Memory B cell (primary cell): ENCODE measurements around the gene STIL.
"Not testable (repeated sequence)": the region's sequence is repeated elsewhere in the genome, so short reads cannot be mapped to it uniquely, and the experiment has no call there.

Experiments used
- ATAC-seq: fragments of 150-1000 bp; cut with Tn5 transposase; 2 replicates; pipeline ENCODE4 v1.10.0; 2021; ENCODE audit warnings: low read depth, mild to moderate bottlenecking, moderate library complexity
- DNase-seq, 2 donors: peaks; one replicate each; pipeline ENCODE4 v3.0.0; 2022; ENCODE audit warnings: low spot score in 2 of 2
- H3K27ac Mint-ChIP-seq: one replicate; pipeline ENCODE4 v1.8.0; 2022; ENCODE audit warnings: mild to moderate bottlenecking, moderate library complexity, mixed read lengths
- H3K27me3 Mint-ChIP-seq: one replicate; pipeline ENCODE4 v1.8.0; 2022; ENCODE audit warnings: mixed read lengths
- H3K36me3 Mint-ChIP-seq: one replicate; pipeline ENCODE4 v1.8.0; 2022; ENCODE audit warnings: mild to moderate bottlenecking, mixed read lengths
- H3K4me1 Mint-ChIP-seq: one replicate; pipeline ENCODE4 v1.8.0; 2022; ENCODE audit warnings: mixed read lengths
- H3K4me3 Mint-ChIP-seq: one replicate; pipeline ENCODE4 v1.8.0; 2022; ENCODE audit warnings: mild to moderate bottlenecking, moderate library complexity, mixed read lengths
- H3K9me3 Mint-ChIP-seq: one replicate; pipeline ENCODE4 v1.8.0; 2022; ENCODE audit warnings: mixed read lengths

STIL gene

DNA sequence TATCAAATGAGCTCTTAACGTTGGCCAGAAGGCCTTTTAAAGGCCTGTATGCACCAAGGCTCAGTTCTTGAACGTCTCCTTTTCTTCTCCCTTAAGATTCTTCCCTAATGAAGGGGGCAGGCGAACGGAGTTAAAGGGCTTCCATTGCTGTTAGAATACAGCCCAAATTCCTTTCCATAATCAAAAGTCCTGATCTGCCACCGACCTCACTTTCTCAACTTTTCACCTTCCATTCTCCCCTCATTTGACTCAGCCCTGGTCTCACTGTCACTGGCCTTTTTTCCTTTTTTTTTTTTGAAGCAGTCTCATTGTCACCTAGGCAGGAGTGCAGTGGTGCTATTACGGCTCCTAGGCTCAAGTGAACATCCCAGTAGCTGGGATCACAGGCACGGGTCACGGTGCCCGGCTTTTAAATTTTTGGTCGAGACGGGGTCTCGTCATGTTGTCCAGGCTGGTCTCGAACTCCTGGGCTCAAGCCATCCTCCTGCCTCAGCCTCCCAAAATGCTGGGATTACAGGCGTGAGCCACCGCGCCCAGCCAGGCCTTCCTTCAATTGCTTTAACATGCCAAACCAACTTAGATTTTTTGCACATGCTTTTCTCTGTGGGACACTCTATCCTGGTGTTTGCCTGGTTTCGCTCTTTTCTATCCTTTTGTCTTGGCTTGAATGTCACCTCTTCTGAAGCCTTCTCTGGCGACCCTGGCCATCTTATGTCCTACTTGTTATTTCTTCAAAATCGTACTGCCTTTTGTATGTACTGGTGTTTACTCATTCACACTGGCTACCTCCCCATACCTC, 19.0 kb upstream of the STIL start:
- no peak for ATAC-seq
- H3K36me3 Mint-ChIP-seq = no peaks in the 10 kb centered on the region
- H3K4me3 Mint-ChIP-seq = no peak overlapping the region
- H3K27me3 Mint-ChIP-seq = no peaks in the 10 kb centered on the region
- H3K4me1 Mint-ChIP-seq = peaks cover 9% of the 10 kb centered on the region
- no peaks in the 10 kb centered on the region for H3K9me3 Mint-ChIP-seq
- H3K27ac Mint-ChIP-seq = no peak overlapping the region
- no peak for DNase-seq

DNA sequence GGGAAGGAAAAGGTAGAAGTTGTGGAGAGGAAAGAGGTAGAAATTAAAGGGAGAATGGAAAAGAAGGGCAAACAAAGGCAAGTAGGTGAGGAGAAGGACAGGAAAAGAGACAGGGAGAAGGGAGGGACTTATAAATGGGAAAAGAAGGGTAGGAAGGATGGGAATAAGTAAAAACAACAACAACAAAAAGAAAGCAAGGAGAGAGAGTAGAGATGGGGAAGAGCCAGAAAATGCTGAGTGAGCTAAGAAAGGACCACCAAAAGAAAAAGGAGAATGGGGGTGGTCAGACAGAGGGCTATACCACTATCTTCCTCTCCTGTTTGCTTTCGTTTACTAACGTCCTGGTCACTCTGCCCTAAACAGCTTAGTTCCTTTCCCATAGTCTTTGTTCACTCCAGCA, 17.9 kb upstream of the STIL start:
- no peaks in the 10 kb centered on the region for H3K9me3 Mint-ChIP-seq
- H3K27me3 Mint-ChIP-seq = no peaks in the 10 kb centered on the region
- no peak for DNase-seq
- H3K4me1 Mint-ChIP-seq = peaks cover 9% of the 10 kb centered on the region
- H3K36me3 Mint-ChIP-seq = no peaks in the 10 kb centered on the region
- H3K27ac Mint-ChIP-seq = no peak overlapping the region
- peak overlapping the region; percentile 1 for H3K4me3 Mint-ChIP-seq
- no peak for ATAC-seq

DNA sequence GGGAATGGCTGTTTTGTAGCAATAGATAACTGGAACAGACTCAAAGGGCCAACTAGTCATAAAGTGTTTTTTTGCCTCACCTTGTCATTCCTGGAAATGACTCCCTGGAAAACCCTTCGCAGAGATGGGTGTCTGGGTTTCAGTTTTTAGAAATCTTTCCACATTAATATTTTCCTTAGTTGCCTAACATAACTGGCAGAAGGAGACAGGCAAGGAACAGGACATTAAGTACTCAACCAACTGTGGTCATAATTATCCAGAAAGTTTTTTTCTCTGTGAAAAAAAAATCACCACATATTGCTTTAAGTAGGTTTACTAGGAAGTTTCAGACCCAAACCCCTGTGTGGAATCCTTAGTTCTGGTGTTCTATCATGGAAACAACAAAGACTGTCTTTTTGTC, 16.3 kb upstream of the STIL start:
- Mint-ChIP-seq H3K27me3 (no peaks in the 10 kb centered on the region), H3K36me3 (no peaks in the 10 kb centered on the region), H3K27ac (no peak overlapping the region), H3K9me3 (no peaks in the 10 kb centered on the region), H3K4me1 (peaks cover 6% of the 10 kb centered on the region), H3K4me3 (no peak overlapping the region)
- ATAC-seq (no peak), DNase-seq (no peak)

DNA sequence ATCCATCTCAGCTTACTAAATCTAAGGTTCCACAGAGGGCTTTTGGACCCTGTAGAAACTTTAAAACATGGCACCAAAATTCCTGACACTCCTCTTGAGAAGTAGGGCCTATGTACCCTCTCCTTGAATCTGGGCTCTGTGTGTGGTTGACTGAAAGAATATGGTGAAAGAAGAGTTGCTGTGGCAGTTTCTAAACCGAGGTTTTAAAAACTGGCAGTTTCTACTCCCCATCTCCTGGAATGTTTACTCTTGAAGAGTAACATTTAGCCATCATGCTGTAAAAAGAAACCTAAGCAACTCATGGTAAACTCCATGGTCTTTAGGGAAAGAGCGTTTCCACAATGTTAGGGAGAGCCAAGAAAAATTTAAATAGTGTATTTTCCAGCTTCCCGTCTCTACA, 15.0 kb upstream of the STIL start:
- Mint-ChIP-seq H3K27me3 (no peaks in the 10 kb centered on the region), H3K4me3 (no peak overlapping the region), H3K36me3 (no peaks in the 10 kb centered on the region), H3K9me3 (no peaks in the 10 kb centered on the region), H3K4me1 (no peaks in the 10 kb centered on the region), H3K27ac (no peak overlapping the region)
- ATAC-seq (no peak), DNase-seq (no peak)

DNA sequence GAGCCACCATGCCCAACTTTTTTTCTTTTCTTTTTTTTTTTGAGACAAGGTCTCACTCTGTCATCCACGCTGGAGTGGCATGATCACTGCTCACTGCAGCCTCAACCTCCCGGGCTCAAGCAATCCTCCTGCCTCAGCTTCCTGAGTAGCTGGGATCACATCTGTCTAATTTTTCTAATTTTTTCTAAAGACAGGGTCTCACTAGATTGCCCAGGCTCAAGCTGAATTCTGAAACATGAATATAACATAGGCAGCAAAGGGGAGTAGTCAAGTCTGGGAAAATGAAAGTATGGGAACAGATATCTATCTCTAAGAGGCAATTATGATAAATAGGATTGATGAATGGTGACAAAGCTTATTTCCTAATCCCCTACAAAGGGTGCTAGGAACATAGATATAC, 12.3 kb upstream of the STIL start:
- H3K27ac Mint-ChIP-seq = no peak overlapping the region
- no peak for ATAC-seq
- no peak for DNase-seq
- H3K4me1 Mint-ChIP-seq = no peaks in the 10 kb centered on the region
- H3K27me3 Mint-ChIP-seq = no peaks in the 10 kb centered on the region
- H3K4me3 Mint-ChIP-seq = no peak overlapping the region
- H3K9me3 Mint-ChIP-seq = no peaks in the 10 kb centered on the region
- H3K36me3 Mint-ChIP-seq = no peaks in the 10 kb centered on the region

DNA sequence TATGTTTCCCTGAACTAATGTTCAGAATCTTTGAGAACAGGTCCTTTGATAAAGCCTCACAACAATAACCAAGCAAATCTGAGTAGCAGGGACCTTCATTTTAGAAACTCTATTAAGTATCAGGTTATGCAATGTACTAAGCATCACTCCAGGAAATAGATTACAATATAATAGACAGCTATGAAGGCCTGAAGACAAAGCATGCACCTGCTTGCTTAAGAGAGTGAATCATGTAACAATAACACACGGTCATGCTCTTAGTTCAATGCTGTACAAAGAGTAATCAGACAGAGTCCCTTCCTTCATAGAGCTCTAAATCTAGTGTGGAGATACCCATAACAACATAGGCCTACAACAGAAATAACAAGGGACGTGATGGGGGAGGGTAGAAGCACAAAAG, 11.6 kb upstream of the STIL start:
- DNase-seq (no peak), ATAC-seq (no peak)
- no peak overlapping the region for H3K27ac Mint-ChIP-seq
- no peaks in the 10 kb centered on the region for H3K4me1 Mint-ChIP-seq
- no peaks in the 10 kb centered on the region for H3K36me3 Mint-ChIP-seq
- H3K4me3 Mint-ChIP-seq = no peak overlapping the region
- H3K9me3 Mint-ChIP-seq = no peaks in the 10 kb centered on the region
- H3K27me3 Mint-ChIP-seq = no peaks in the 10 kb centered on the region

DNA sequence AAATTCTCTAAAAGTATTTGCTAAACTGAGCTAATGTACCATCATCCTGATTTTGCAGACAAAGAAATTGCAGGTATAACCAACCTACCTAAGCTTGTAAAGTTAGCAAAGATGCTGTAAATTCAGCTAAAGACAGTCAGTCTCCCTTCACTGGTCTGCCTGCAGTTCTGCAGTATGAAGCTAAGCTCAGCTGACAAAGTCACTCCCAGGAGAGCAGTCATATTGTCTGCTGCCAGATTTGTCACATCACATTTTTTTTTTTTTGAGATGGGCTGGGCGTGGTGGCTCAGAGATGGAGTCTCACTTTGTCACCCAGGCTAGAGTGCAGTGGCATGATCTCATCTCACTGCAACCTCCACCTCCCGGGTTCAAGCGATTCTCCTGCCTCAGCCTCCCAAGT, 10.7 kb upstream of the STIL start:
- Mint-ChIP-seq H3K27ac (no peak overlapping the region), H3K4me3 (no peak overlapping the region), H3K27me3 (no peaks in the 10 kb centered on the region), H3K4me1 (no peaks in the 10 kb centered on the region), H3K9me3 (no peaks in the 10 kb centered on the region), H3K36me3 (no peaks in the 10 kb centered on the region)
- ATAC-seq (no peak), DNase-seq (no peak)

DNA sequence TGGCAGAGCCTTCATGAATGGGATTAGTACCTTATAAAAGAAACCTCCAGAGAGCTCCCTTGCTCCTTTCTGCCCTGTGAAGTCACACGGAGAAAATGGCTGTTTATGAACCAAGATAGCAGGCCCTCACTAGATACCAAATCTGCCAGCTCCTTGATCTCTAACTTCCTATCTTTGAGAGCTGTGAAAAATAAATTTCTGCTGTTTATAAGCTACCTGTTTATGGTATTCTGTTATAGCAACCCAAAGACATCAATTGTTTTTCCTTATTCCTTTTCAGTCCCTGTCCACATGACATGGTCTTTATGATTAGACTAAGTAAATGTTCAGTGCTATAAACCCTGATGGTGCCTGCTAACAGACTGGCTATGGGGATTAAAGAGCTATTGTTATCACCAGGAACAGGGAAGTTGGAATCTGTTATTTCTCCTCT, 9.7 kb upstream of the STIL start:
- Mint-ChIP-seq H3K4me3 (no peak overlapping the region), H3K4me1 (no peaks in the 10 kb centered on the region), H3K27ac (no peak overlapping the region), H3K9me3 (no peaks in the 10 kb centered on the region), H3K36me3 (no peaks in the 10 kb centered on the region), H3K27me3 (no peaks in the 10 kb centered on the region)
- ATAC-seq (no peak), DNase-seq (no peak)

DNA sequence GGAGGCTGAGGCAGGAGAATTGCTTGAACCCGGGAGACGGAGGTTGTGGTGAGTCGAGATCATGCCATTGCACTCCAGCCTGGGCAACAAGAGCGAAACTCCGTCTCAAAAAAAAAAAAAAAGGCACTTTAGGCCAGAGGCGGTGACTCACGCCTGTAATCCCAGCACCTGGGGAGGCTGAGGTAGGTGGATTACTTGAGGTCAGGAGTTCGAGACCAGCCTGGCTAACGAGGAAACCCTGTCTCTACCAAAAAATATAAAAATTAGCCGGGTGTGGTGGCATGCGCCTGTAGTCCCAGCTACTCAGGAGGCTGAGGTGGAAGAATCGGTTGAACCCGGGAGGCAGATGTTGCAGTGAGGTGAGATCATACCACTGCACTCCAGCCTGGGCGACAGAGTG, 6.0 kb upstream of the STIL start:
- H3K4me1 Mint-ChIP-seq, H3K36me3 Mint-ChIP-seq, ATAC-seq, H3K27me3 Mint-ChIP-seq, DNase-seq, H3K9me3 Mint-ChIP-seq, H3K4me3 Mint-ChIP-seq, H3K27ac Mint-ChIP-seq: not testable (repeated sequence)

DNA sequence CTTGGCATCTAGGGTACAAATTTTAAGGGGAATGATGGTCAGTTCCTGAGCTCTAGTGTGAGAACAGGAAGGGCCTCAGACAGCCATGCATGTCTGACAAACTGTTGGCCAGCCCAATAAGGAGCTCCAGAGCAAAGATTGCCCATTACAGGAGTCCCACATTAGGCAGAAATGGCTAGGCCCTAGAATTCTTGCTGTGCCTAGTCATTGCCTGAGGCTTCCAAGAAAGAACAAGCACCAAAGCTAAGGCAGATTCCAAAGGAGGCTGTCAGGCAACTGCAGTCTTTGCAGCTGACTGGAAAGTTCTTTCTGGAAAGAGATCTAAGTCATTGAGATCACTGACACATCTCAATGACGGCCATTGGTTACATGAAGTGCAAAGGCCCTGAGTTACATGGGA, 3.9 kb upstream of the STIL start:
- Mint-ChIP-seq H3K27me3 (no peaks in the 10 kb centered on the region), H3K27ac (no peak overlapping the region), H3K9me3 (no peaks in the 10 kb centered on the region), H3K4me1 (peaks cover 8% of the 10 kb centered on the region), H3K36me3 (no peaks in the 10 kb centered on the region), H3K4me3 (no peak overlapping the region)
- DNase-seq = no peak
- ATAC-seq = no peak

DNA sequence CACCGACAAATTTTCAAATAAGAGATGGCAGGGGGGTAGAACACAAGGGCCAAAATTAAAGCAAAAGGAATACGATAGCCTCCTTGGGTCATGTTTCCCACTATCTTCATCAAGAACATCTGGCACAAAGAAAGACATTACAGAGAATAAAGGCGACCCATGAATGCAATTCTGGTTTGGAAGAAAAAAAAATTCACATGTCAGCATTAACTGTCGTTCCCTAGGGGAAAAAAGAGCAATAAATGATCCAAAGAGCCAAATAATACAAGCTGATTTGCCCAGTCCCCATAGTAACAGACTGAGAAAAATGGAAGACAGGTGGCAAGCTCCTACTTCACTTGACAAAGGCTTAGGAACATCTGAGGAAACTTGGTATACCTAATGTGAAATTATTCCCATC, 4.5 kb downstream of the STIL start:
- no peak overlapping the region for H3K4me3 Mint-ChIP-seq
- no peak overlapping the region for H3K27ac Mint-ChIP-seq
- ATAC-seq (no peak), DNase-seq (no peak)
- no peaks in the 10 kb centered on the region for H3K27me3 Mint-ChIP-seq
- H3K4me1 Mint-ChIP-seq = peaks cover 11% of the 10 kb centered on the region
- H3K9me3 Mint-ChIP-seq = no peaks in the 10 kb centered on the region
- H3K36me3 Mint-ChIP-seq = no peaks in the 10 kb centered on the region

DNA sequence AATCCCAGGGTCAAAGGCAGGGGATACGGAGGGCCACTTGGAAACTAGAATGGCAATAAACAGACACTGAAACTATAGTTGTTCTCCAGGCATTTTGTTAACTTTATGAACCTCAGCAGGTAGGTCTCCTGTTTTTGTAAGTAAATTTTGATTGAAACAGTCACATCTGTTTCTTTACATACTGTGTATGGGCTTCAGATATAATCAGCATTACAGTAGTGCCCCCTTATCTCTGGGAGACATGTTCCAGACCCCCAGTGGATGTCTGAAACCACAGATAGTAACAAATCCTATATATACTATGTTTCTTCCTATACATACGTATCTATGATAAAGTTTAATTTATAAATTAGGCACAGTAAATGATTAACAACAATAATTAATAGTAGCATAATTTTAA, 11.5 kb downstream of the STIL start:
- H3K4me1 Mint-ChIP-seq = no peaks in the 10 kb centered on the region
- ATAC-seq = no peak
- no peak overlapping the region for H3K27ac Mint-ChIP-seq
- DNase-seq = no peak
- H3K4me3 Mint-ChIP-seq = no peak overlapping the region
- no peaks in the 10 kb centered on the region for H3K27me3 Mint-ChIP-seq
- H3K9me3 Mint-ChIP-seq = no peaks in the 10 kb centered on the region
- H3K36me3 Mint-ChIP-seq = peaks cover 5% of the 10 kb centered on the region

DNA sequence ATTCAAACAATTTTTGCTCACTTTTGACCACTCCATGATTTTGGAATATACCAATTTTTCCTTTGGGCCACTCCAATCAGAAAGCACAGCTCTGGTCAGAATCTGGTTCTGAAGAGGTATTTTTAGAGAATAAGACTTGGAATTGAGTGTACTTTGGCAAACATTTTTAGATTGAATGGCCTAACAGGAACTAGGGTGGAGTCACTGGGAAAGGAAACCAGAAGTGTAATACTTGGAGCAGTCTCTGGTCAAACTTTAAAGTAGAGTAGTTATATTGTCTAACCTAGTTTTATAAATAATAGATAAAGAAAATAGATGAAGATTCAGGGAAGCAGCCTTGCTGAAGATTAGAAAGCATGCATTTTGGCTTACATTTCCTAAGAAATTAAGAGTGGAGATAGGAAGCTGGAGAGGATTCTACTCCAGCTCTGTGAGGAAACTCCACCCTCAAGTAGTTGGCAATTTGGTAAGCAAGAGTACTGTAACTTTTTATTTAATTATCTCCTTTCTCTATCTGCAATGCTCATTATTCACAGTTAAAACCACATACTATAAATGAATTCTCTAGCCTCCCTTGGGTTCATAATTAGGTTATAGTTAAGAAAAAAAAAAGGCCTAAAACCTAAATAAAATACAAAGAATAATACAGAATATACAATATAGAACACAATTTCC, 15.8 kb downstream of the STIL start:
- Mint-ChIP-seq H3K9me3 (no peaks in the 10 kb centered on the region), H3K4me1 (no peaks in the 10 kb centered on the region), H3K36me3 (peaks cover 5% of the 10 kb centered on the region), H3K27ac (no peak overlapping the region), H3K4me3 (no peak overlapping the region), H3K27me3 (no peaks in the 10 kb centered on the region)
- no peak for DNase-seq
- no peak for ATAC-seq

DNA sequence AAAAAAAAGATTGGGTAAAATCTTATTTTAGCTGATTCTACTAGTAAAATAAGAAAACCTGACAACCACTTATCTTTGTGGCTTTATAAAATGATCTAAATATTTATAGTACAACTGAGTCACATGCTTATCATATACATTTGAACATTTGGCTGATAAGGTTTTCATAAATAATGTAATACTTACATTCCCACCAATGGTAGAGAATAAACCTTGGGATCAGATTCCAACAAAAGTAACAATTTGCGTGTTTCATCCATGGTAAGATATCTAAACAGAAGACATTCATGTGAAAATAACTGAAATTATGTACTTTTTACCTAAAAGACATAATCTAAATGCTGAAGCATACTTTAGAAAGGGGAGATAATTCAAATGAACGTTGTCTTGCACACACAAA, 18.4 kb downstream of the STIL start:
- Mint-ChIP-seq H3K9me3 (no peaks in the 10 kb centered on the region), H3K36me3 (peaks cover under 1% of the 10 kb centered on the region), H3K4me1 (peaks cover 3% of the 10 kb centered on the region), H3K27ac (no peak overlapping the region), H3K27me3 (no peaks in the 10 kb centered on the region), H3K4me3 (no peak overlapping the region)
- no peak for ATAC-seq
- no peak for DNase-seq

DNA sequence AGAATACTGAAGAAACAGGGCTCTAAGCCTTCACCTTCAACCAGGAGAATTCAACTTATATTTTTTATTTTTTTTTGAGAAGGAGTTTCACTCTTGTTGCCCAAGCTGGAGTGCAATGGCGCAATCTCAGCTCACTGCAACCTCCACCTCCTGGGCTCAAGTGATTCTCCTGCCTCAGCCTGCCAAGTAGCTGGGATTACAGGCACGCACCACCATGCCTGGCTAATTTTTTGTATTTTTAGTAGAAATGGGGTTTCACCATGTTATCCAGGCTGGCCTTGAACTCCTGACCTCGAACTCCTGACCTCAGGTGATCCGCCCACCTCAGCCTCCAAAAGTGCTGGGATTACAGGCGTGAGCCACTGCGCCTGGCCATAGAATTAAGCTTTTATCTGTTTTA, 19.1 kb downstream of the STIL start:
- not testable (repeated sequence) for ATAC-seq, H3K4me1 Mint-ChIP-seq, H3K27me3 Mint-ChIP-seq, H3K27ac Mint-ChIP-seq, H3K9me3 Mint-ChIP-seq, H3K36me3 Mint-ChIP-seq, DNase-seq, H3K4me3 Mint-ChIP-seq
